ENCODE measurements around the gene PIGC.

PIGC gene

DNA sequence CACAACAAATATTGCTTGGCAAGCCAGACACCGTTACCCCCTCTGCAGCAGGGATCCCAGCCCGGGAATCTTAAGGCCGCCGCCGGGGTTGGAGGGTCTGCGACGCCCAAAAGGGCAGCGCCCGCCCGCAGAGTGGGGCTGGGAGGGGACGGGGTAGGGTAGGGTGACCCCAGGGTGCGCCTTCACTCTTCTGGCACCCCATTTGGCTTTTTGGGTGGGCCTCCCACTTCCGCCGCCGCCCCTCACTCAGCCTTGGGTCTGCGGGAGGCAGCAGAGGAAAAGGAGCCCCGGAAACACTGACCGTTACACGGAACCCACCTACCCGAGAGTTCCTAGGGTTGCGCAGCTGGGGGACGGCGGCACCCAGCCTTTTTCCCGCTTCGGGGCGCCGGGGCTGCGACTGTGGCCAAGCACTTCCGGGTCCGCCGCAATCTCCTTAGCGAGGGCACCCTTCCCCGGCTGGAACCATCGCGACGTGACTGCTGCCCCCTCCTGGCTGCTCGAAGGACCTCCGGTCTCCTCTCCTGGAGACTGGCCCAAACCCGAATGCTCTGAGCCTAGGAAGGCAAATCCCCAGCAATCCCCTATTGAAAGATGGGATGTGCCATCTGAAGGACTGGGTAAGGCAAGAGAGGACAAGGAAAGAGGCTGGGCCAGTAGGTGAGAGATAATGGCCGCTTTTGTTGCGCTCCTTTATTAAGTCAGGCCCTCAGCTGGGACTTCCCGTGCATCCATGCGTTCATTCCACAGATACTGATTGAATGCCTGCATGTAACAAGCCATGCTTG, at the start of gene PIGC:
TSS of gene PIGC (minus strand) at position 404 of the 788 bp plus-strand sequence. CDS start 1,447 bp downstream, outside the sequence.
- FAIRE-seq, result peak; percentile 74

DNA sequence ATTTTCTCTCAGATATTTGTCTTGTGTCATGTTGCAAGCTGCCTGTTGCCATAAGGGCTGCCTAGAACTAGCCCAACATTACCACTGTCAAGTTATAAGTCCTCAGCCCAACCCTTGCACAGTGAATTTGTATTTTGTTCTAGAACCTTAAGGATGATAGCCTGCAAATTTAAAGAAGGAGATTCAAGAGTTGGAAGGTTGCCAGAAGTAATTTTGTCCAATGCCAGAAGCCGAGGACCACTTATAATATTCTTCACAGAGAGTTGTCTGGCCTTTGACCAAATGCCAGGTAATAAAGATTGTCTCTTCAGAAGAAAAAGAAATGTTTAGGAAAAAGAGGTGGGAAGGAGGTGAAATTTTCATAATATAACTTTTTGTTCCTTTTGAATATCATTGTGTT, 48.6 kb upstream of the PIGC start:
- no peak for FAIRE-seq

DNA sequence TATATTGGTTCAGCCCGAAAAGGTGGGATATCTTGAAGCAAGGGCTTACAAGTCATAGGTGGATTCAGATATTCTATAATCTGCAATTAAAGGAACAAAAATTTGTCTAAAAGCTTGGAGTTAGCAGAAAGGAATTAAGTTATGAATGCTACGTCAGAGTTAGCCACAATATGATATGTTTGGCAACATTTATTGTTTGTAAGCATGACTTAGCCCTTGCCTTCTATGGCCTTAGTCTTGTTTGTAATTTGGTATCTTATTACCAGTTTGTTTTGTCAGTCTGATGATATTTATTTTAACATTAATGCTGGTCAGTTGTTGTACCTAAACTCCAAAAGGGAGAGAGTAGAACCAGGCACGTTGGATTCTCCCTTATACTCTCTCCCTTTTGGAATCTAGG, 46.0 kb upstream of the PIGC start:
- FAIRE-seq, result no peak

DNA sequence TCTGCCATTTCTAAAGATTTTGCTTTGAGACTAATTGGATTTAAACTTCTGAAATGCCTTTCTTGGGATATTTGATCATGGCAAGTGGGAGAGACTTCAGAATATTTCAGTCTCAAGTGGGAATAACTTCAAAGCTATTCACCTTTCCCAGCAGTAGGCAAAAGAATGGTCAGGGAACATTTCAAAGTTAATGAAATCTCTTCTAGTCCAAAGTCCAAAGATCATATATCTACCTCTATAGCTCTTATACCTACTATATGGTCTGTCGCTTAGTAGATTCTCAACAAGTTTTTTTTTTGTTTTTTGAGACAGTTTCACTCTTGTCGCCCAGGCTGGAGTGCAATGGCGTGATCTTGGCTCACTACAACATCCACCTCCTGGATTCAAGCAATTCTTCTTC, 44.5 kb upstream of the PIGC start:
- FAIRE-seq, result no peak

DNA sequence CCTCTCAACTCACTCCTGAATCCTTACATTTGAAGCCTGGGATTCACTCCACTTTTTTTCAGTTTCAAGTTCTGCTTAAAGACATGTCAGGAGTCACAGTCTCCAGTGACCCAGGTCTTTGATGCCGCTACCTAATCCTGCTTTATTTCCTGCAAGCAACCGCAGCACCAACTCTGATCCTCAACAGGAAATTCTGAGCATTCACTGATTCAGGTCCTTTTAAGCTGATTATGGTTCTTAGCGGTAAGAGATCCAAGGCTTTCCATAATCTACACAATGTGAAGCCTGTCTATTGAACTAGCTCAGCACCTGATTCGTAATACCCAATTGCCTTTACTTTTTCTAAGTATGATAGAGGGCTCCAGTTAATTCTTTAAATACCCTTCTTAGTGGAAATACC, 43.7 kb upstream of the PIGC start:
- FAIRE-seq, result no peak

DNA sequence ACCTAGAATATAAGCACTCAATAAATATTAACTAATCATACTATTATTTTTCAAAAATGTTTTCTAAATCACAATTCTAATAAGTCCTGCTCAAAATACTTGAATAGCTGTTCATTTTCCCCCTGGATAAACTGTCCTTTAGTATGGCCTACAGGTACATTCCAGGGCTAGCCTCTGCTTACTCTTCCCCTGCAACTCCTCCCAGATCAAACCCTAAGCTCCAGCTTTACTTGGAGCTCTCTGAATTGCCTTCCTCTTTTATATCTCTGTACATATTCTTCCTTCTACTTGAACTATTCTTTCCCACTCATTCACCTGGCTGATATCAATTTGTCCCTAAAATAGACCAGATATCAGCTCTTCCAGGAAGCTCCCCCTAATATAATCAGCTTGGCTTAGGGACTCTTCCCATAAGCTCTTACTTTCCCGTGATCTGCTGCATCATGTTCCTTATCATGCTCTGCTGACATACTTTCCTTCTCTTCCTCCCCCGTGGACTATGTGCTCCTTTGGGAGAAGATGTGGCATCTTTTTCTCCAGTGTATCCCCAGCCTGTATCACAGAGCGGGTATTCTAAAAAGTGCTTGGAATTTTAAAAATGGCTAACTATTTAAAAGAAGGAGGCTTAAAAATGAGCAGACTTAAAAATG, 43.1 kb upstream of the PIGC start:
- FAIRE-seq, result no peak

DNA sequence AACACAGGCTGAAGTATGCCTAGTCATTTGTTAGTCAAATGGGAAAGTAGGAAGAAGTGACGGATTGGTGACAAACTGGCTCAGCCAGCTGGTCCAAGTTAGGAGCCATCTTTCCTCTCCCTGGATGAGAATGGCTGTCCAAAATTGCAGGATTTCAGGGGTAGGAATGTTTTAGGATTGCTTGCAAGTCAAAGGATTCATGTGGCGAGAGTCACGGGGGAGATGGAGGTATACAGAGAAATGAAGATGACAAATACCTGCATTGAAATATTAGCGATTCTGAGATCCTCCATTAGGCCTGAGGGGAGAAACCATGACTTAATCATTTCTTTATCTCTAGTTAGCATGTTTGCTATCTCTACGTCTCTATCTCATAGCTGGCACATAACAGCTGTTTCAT, 41.8 kb upstream of the PIGC start:
- no peak for FAIRE-seq

DNA sequence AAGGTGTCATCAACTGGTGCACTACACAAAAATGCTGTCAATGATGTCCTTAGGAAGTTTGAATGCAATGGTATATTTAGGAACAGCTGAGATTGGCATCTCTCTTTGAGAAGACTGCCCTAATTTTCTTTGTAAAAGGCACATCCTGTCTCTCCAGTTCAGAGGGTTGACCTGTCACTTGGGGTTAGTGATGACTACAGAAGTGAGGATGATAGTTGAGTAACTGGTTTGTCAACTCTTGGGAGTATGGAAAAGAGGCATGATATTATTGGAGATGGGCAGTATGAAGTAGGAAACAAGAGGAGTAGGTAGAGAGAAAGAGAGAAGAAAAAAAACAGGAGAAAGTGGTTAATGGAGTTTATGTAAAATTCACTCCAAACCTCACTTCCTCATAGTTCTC, 40.4 kb upstream of the PIGC start:
- FAIRE-seq, result no peak

DNA sequence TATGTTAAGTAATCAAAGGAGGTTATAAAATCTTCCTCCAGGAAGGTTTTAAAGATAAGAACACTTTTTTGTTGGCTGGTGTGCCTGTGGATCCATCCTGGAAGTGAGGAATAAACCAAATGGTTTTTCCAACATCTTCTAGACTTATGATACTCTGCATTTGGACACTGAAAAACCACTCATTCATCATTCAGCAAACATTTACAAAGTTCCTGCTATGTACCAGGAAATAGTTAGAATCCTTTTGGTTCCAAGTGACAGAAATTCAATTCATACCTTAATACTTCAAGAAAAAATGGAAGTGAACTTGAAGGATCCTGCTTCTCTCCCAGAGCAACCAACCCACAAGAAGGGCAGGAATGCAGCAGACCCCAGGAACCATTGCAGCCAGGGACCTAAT, 39.6 kb upstream of the PIGC start:
- no peak for FAIRE-seq

DNA sequence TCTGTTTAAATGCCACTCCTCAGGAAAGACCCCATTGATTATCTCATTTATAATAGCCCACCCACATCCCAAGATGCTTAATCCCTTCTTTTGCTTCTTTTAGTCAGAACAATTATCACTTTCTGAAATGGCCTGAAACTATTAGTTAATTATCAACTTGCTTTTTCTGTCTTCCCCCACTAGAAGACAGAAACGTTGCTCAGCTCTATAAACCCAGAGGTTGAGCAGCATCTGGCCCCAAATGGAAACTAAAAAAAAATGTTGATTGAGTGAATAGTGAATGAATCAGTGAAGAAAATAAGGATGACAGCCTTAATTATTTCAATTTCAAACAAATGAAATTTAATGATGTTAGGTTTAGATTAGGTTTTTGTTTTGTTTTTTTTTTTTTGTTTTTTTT, 38.2 kb upstream of the PIGC start:
- FAIRE-seq, result no peak

DNA sequence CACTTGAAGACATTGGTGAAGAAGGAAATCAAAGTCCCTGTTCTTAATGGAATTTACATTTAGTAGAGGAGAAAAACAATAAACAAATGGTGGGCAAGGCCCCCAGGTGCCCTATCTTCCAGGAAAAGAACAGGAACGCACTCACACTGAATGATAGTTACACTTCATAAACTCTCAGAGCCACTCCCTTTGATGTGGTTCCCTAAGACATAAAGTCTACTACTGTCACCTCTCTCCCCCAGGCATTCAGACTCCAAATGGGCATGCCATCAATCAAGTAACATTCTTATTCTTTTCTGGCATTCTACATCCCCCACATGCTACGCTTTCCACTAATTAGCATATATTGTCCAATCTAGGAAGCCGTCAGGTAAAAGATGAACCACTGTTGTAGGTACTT, 36.6 kb upstream of the PIGC start:
- FAIRE-seq, result no peak

DNA sequence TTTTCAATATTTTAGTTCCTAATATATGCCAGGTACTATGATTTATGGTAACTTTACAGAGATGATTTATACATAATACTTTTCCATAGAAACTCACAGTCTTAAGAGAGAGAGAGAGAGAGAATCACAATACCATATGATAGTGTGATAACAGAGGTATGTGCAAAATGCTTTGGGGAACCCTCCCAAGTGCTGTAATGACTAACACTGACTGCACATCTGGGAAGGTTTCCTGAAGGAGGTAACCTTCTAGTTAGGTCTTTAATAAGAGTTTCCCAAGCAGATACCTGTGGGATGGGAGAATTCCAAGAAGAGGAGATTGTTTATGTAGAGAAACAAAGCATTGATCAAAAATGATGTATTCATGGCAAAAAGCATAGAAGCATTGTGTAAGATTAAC, 34.6 kb upstream of the PIGC start:
- no peak for FAIRE-seq

DNA sequence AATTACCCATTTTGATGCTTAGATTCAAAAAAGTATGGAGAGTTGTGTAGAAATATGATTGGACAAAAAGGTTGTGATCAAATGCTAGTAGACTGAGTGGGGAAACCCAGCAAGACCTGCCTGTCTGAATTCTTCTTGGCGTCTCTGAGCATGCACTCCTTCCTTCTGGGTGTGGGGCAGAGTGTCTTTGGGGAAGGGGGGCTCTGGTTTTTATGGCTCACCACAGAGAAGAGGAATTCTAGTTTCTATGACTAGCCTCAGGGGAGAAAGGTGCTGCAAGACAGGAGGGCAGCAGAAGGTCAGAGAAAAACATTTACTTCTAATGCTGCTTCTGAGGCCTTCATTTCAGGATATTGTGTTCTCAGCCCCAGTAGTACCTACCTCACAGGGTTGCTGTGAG, 33.9 kb upstream of the PIGC start:
- FAIRE-seq, result no peak

DNA sequence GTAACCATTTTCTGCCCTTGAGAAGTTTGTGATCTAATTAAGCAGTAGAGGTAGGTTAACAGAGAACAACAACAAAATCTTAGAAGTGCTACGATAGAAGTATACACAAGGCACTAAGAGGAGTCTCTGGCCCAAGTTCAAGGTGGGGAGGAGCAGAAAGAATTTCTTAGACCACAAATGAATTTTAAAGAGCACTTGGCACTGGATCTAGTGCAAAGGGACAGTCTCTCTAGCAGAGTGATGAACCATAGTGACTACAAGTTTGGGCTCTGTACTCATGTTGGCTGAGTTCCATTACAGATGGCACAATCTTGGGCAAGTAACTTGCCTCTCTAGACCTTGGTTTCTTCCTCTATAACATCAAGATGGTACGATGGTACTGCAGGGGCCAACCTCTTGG, 33.3 kb upstream of the PIGC start:
- no peak for FAIRE-seq

DNA sequence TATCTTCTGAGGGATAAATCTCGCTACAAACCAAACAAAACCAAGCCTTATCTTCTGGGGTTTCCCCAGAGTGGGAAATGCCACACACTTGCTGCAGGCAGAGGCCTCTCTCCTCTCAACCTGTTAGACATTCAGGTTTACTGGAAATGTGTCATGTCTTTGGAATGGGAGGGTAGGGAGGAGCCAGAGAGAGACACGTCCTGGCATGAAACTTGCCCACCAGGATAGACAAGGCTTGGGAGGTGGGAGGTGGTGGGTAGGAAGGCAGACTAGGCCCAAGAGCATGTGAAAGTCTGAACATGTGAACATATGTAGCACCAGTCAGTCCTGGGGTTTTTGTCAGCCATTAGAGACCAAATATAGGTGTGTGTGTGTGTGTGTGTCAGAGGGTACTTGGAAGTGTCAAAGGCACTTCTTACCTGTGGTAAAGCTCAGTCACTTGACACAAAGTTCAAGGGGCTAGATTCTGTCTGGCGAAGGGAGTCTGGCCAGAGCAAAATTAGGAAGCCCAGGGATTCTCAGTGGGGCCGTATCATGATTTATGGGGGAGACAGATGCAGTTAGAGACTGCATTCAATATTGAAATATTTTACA, 32.4 kb upstream of the PIGC start:
- no peak for FAIRE-seq

DNA sequence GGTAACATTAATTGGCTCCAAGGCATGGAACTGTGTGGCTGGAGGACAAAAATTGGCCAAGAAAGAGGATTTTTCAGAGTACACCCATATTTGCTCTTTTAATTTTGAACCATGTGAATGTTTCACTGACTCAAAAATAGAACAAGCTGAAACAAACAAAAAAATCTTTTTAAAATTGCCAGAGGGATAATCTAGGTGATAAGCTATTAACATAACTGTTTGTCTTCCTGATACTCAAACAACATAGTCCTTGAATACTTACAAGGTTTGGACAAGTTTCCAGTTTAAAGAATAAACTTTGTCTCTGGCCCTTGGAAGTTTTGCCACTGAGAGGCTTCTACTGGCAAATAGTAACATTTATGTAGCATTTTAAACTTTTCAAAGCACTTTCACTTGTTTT, 30.0 kb upstream of the PIGC start:
- no peak for FAIRE-seq

DNA sequence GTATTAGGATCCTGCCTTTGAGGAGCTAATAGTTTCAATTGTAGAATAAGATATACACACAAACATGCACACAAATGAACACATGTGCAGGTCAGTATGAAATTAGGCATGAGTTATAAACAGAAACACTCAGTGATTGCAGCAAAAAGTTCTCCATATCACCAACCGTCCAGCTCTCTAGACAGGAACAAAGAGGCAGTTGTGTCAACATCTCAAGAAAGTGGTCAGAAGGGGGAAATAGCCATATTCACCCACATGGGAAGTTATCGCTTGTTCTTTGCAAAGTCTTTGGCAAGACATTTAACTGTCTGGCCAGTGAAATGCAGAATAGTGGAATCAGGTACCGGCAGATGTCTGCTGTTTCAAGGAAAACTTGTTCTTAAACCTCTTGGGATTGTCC, 29.4 kb upstream of the PIGC start:
- no peak for FAIRE-seq

DNA sequence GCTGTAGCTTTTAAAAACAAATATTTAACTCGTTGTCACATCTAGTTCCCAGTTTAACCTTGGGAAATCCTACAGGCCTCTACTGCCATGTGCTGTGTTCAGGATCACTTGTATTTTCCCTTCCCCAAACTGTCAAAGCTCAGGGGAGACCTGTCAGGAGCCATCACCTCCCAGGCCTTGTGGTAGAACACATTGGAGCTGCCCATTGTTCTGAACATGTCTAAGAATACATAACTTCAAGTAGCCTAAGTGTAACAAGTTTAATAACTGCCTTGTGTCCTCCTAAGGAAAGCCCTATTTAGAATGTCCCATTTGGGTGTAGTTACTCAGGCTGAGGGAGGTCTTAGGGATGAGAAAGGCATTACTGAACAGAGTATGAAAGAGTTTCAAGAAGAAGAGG, 28.6 kb upstream of the PIGC start:
- FAIRE-seq, result no peak

DNA sequence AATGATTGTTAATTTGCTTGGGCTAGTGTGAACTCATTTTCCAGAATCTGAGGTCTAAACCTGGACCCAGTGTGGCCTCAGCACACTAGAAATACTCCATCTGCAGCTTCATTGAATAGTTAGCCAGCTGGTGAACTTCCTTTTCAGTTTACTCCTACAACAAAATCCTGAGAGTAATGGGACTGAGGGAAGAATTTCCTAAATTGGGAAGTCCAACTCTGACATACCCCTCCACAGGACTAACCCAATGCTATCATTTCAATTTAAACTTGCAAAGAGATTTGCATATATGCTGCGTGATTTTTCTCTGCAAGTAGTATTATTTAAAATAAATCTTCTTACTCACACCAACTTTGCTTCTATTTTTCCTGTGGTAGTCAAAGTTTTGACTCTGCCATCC, 27.8 kb upstream of the PIGC start:
- no peak for FAIRE-seq

DNA sequence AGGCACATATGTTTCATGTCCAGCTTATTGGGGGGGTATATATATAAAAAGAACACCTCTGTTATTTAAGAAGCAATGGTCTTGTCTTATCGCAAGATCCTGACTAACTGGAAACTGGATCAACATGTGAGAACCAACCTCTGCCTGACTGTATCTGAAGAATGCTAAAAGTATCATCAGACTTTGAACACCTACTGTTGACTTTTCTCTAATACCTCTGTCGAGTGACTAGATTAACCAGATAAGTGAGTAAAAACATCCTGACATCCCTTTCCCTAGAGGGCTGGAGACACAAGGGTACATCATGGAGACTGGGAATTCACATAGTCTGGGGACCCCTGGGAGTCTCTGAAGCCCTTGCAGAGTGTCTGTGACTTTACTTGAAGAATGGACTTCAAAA, 26.3 kb upstream of the PIGC start:
- FAIRE-seq, result no peak

DNA sequence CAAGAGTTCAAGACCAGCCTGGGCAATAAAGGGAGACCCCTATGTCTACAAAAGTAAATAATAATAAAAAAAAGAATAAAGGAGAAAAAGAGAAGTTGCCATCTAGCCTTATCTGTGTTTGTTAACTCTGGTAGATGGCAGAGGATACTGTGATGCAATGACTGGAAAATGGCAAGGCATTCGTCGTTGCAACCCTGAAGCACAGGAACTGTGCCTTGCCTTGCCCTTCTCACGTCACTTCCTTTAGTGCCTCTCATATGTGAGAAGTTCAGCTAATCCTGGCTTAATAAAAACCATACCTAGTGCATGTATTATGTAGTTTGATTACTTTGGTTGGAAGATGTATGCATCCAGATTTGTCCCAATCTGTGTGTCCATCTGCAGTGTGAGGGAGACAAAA, 25.8 kb upstream of the PIGC start:
- no peak for FAIRE-seq

DNA sequence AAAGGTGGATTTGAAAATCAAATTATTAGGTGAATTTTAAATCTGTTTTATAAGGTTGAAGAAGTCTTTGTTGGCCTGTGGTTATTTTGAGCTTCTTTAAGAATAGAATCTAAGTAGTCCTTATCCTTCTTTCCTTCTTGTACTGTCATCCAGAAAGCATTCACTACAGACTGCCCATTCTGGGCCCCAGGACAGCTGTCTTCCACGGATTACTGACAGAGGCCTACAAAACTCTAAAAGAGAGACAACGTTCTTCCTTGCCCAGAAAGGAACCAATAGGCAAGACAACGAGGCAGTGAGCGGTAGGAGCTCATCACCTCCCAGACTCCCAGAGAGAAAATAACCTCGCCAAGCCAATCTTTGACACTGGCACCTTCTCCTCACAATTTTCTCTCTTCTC, 24.4 kb upstream of the PIGC start:
- FAIRE-seq, result no peak

DNA sequence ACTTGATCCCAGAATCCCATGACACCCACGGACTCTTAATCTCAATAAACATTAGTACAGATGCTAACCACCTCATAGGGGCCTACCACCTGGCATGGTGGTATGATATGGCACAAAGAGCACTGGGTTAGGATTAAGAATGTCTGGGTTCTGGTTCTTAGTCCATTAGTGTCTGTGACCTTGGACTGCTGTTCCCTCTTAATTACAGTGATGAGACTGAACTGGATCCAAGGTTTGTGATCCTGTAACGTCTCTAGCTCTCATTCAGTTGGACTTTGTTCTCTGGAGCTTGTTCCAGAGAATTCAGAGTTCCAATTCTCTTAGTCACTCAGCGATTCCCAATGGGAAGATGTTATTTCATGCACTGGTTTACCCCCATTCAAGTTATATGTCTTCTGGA, 23.6 kb upstream of the PIGC start:
- FAIRE-seq, result no peak

DNA sequence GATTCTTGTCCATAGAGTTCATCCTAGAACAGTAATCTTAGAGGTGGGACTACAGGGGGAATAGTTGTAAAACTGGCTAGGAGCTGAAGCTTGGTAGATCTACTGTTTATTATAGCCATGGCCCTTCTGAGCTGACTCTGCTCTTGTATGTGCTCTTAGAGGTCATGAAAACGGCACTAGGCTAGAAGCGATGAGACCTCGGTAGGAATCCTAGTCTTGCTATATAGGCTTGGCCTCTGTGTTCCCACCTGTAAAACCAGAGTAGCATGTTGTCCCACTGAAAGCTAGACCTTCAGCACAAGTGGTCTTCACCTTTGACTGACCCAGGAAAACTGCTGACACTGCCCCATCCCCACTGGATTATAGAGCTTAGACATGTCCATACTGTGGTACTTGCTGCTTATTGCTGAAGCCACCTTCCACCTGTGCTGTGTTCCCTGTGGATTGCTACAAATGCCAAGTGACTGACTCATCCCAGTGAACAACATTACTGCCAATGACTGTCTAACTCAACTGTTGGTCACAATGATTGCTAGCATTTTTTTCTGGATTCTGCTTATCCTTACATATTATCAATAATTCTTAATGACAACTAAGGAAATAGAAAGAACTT, 23.0 kb upstream of the PIGC start:
- FAIRE-seq, result no peak

Data from islet of Langerhans (tissue), 1 donor.